HG03378 (cell line): ENCODE measurements around the gene BRF1.
"Not testable (repeated sequence)": the region's sequence is repeated elsewhere in the genome, so short reads cannot be mapped to it uniquely, and the experiment has no call there.

Experiments
- ATAC-seq: cut with Tn5 transposase; IDR thresholded peaks from one replicate; pipeline ENCODE4 v1.9.1; 2021; ENCODE audit warnings: mild to moderate bottlenecking, moderate library complexity; ENCODE audit not compliant: unreplicated experiment

BRF1 gene

GRCh38 chr14:105333613-105334364, 33.0 kb upstream of the BRF1 start:
- ATAC-seq = no peak

DNA sequence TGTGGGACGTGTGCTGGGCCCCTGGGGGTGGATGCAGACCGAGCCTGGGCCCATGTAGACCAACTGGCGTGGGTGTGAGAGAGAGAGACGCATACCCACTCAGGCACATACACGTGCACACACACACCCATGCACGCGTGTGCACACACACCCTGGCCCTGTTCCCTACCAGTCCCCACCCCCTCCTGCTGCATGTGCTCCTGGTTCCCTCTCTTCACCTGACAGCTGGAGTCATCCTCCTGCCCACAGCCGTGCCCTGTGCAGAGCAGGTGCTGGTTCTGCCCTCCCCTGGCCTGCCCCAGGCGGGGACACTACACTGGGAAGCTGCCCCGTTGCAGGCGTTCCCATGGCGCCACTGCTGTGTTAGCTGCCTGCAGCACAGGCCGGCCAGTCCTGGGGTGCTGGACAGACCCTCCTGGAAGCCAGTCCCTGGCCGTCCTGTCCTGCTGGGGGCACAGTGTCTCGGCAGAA, 32.3 kb upstream of the BRF1 start:
- ATAC-seq = no peak

- no peak for ATAC-seq
Measured at GRCh38 chr14:105332350-105332874, 31.6 kb upstream of the BRF1 start.

- no peak for ATAC-seq
Measured at GRCh38 chr14:105331575-105332349, 31.0 kb upstream of the BRF1 start.

- ATAC-seq = no peak
Measured at GRCh38 chr14:105330491-105330895, 29.7 kb upstream of the BRF1 start.

DNA sequence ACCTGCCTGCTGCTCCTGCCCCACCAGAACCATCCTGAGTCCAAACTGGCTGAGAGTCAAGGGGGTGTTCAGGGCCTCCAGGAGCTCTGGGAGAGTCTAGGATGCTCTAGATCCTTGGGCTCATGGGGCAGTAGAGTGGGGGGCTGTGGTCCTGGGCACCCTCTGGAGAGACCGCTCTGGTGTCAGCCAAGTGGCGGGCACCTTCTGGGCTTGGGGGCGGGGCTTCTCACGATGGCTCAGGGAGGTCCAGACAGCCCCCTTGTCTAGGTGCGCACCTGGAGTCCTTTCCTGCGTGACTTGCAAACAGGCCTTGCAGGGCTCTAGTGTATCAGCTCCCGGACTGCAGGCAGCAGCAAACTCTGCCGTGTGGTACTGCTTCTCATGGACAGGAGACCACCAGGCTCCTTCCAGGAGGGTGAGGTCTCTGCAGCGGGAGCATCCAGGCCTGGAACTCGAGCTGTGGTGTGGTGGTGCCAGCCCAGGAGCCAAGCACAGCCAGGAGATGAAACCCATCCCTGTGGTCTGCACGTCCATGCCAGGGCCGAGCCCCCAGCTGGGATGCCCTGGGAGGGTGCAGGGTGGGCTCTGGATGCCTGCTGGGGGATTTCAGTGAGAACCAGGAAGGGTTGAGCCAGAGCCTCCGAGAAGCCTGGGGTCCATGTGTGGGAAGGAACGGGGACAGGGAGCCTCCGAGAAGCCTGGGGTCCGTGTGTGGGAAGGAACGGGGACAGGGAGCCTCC, 28.8 kb upstream of the BRF1 start:
- ATAC-seq = no peak

DNA sequence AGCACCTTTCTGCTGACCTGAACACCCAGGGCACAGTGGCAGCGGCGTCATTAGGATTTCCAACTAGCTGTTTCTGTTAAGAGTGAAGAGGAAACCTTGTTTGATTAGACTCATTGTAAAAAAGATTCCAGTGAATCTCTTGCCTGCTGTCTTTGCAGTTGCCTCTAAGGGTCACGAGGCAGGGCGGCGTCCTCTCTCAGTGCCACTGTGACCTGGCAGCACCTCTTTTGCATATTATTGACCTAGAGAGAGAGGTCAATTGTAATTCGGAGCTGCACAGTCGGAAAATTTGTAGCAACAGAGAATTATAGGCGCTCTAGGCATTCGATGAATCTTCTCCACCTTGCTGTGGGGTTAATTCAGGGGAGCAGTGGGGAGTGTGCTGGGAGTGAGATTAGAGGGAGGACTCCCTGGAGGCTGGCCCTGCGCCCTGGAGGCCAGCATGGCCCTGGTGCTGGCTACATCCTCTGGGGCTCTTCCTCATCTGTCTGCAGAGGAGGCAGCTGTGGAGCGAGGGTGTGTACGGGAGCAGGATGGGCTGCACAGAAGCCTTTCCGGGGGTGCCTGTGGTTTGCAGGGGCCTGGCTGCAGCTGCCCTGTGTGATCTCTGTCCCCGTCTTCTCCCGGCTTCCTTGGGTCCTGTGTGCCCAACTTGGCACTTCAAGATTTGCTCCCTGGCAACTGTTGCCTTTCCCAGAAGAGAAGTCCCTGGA, 28.0 kb upstream of the BRF1 start:
- ATAC-seq = no peak

DNA sequence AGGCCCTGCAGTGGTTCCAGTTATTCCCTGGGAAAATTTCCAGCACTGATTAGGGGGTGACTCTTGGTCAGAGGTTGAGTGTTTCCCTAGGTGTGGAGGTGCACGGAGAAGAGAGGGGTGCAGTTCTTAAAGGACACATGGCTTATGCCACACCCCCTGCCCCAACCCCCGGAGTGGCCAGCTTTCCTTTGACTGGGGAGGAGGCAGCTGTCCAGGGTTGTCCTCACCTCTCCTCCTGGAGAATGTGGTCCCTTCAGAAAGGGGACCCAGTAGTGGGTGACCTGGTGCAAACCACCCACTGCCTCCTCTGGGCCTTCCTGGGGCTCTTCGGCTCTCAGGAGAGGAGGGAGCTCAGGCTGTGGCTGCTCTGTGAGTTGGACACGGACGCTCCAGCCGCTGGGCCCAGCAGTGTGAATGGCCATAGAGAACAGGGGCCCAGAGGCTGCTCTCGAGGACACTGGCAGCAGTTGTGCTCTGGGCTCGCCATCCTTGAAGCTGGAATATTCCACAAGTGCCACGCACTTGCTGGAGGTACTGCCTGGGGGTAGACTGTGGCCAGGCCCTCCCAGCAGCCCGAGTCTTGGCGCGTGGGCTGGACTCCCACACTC, 27.4 kb upstream of the BRF1 start:
- no peak for ATAC-seq

- ATAC-seq = not testable (repeated sequence)
Measured at GRCh38 chr14:105327695-105328045, 26.9 kb upstream of the BRF1 start.

GRCh38 chr14:105326891-105327694, 26.3 kb upstream of the BRF1 start:
- ATAC-seq = no peak

GRCh38 chr14:105326568-105326867, 25.7 kb upstream of the BRF1 start:
- no peak for ATAC-seq

- ATAC-seq = no peak
Measured at GRCh38 chr14:105325716-105326567, 25.1 kb upstream of the BRF1 start.

- ATAC-seq = no peak
Measured at GRCh38 chr14:105325303-105325702, 24.5 kb upstream of the BRF1 start.

DNA sequence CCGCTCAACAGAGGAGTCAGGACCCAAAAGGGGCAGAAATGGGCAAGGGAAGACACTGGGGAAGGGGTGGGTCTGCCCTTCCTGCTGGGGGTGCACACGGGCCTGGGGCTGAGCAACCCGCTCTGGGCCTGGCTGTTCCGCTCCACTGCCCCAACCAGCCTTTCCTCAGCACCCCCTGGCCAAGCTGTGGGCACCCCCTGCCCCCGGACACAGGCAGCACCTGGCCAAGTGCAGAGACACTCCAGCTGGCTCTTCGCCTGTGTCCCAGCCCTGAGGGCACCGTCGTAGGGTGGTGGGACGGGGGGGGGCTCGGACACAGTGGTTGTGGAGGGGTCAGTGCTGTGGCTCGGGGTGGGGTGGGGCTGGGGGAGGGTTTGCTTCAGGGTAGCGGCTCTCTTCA, 24.1 kb upstream of the BRF1 start:
- no peak for ATAC-seq

DNA sequence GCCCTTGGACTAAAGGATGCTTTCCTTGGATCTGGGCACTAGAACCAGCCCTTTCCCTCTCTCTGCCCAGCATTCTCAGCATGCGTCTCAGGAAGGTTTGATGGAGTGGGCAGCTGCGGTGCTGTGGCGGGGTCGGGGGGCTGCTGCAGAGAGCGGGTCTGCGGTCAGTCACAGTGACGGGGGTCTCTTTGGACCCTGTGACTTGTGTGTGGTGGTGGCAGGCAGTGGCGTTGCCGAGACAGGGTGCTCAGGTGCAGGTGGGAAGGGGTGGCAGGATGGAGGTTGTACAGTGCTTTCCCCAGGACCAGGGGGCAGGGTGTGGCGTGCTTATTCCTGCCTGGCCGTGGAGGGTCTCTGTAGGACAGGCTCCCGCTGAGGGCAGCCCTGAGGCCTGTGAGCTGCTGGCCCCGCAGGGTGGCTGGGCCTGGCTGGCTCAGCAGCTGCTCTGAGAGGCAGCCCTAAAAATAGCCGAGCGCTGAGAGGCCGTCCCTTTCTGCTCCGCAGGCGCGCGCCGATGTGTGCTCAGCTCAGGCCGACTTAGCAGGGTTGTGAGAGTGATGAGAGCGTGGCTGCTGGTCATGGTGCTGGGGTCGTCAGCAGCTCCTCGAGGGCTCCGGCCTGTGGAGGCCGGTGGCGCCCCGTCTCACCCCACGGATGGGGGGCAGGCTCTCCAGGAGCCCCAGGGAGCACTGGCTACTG, 23.4 kb upstream of the BRF1 start:
- ATAC-seq = no peak

DNA sequence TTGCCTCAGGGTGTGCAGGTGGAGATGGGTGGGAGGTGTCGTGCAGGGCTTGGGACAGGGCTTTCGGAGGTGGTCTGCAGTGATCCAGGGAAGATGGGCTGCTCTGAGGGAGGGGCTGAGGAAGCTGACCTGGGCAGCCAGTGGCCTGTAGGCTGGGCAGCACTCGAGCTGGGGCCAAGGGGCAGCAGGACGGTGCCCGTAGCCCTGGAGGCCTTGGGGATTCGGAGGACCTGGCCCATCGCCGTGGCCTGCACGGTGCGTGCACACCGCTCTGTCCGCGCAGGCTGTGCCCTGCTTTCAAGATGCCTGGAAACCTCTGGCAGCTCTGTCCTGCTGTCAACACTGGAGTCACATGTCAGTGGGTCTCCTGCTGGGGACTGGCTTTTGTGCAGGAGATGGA, 22.9 kb upstream of the BRF1 start:
- ATAC-seq = no peak

GRCh38 chr14:105322791-105323556, 22.2 kb upstream of the BRF1 start:
- ATAC-seq = no peak
